ENCODE data around the gene CDH4.
"Not testable (repeated sequence)": the region's sequence is repeated elsewhere in the genome, so short reads cannot be mapped to it uniquely, and the experiment has no call there.

The CDH4 gene

GRCh38 chr20:61439251-61439650 lies 187.2 kb downstream of the CDH4 start:
- DNase-seq (ENCODE audit: low spot score) = no peak

GRCh38 chr20:61440548-61441055 lies 188.5 kb downstream of the CDH4 start:
- no peak for DNase-seq (ENCODE audit: low spot score)

GRCh38 chr20:61441537-61441936 lies 189.5 kb downstream of the CDH4 start:
- DNase-seq (ENCODE audit: low spot score) = no peak

- DNase-seq (ENCODE audit: low spot score) = no peak
Measured at GRCh38 chr20:61442075-61442670, 190.1 kb downstream of the CDH4 start.

GRCh38 chr20:61442718-61443117 lies 190.7 kb downstream of the CDH4 start:
- DNase-seq (ENCODE audit: low spot score) = no peak

GRCh38 chr20:61443443-61444126 lies 191.5 kb downstream of the CDH4 start:
- no peak for DNase-seq (ENCODE audit: low spot score)

- no peak for DNase-seq (ENCODE audit: low spot score)
Measured at GRCh38 chr20:61444637-61445036, 192.6 kb downstream of the CDH4 start.

GRCh38 chr20:61445138-61445537 lies 193.1 kb downstream of the CDH4 start:
- no peak for DNase-seq (ENCODE audit: low spot score)

- no peak for DNase-seq (ENCODE audit: low spot score)
Measured at GRCh38 chr20:61445741-61446140, 193.7 kb downstream of the CDH4 start.

GRCh38 chr20:61447952-61448351 lies 195.9 kb downstream of the CDH4 start:
- DNase-seq (ENCODE audit: low spot score) = peak; percentile 49

GRCh38 chr20:61448386-61448785 lies 196.3 kb downstream of the CDH4 start:
- DNase-seq (ENCODE audit: low spot score) = no peak

GRCh38 chr20:61449057-61449609 lies 197.1 kb downstream of the CDH4 start:
- no peak for DNase-seq (ENCODE audit: low spot score)

- DNase-seq (ENCODE audit: low spot score) = no peak
Measured at GRCh38 chr20:61449916-61450315, 197.9 kb downstream of the CDH4 start.

- no peak for DNase-seq (ENCODE audit: low spot score)
Measured at GRCh38 chr20:61450549-61450948, 198.5 kb downstream of the CDH4 start.

GRCh38 chr20:61451009-61451408 lies 198.9 kb downstream of the CDH4 start:
- no peak for DNase-seq (ENCODE audit: low spot score)

GRCh38 chr20:61451953-61452352 lies 199.9 kb downstream of the CDH4 start:
- DNase-seq (ENCODE audit: low spot score) = no peak

GRCh38 chr20:61453219-61453618 lies 201.2 kb downstream of the CDH4 start:
- no peak for DNase-seq (ENCODE audit: low spot score)

- not testable (repeated sequence) for DNase-seq (ENCODE audit: low spot score)
Measured at GRCh38 chr20:61453623-61454022, 201.6 kb downstream of the CDH4 start.

- no peak for DNase-seq (ENCODE audit: low spot score)
Measured at GRCh38 chr20:61454053-61454452, 202.0 kb downstream of the CDH4 start.

GRCh38 chr20:61455508-61456215 lies 203.6 kb downstream of the CDH4 start:
- DNase-seq (ENCODE audit: low spot score) = no peak

GRCh38 chr20:61457725-61458124 lies 205.7 kb downstream of the CDH4 start:
- DNase-seq (ENCODE audit: low spot score) = no peak

GRCh38 chr20:61458146-61458746 lies 206.2 kb downstream of the CDH4 start:
- no peak for DNase-seq (ENCODE audit: low spot score)

Data from iPS-NIHi11 (cell line).